HG02973 (cell line): Measurements from ENCODE around the gene MEF2D.

Experiments used
- ATAC-seq: cut with Tn5 transposase; IDR thresholded peaks from one replicate; pipeline ENCODE4 v1.9.1; 2021; ENCODE audit warnings: moderate library complexity; ENCODE audit not compliant: unreplicated experiment

Gene MEF2D

DNA sequence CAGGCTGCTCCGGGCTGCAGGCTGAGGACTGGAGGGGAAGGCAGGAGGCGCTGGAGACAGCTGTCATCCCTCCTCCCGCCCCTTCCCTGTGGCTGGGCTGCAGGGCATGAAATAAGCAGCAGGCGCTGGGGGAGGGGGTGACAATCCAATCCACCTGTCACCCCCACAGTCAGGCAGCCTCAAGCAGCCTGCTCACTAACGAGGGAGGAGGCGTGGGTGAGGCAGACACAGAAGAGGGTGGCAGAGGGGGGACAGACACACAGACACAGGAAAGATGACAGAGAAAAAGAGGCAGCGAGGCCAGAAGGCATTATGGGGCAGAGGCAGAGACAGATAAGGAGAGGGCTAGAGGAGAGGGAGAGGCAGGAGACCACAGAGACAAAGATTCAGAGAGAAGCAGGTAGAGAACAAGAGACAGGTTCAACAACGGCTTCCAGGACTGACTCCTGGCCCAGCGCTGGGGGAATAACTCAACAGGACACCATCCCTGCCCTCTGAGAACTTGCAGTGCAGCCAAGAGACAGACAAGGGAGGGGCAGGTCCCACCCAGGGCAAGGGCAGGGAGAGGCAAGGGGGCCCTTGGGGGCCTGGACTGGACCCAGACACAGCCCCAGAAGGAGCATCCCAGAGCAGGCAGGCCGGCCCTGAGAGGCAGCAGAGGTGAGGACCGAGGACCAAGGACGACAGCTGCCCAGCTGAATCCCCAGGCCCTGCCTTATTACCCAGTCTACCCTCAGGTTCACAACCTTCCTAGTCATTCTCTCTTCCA is 11.2 kb downstream of the MEF2D start:
- no peak for ATAC-seq

DNA sequence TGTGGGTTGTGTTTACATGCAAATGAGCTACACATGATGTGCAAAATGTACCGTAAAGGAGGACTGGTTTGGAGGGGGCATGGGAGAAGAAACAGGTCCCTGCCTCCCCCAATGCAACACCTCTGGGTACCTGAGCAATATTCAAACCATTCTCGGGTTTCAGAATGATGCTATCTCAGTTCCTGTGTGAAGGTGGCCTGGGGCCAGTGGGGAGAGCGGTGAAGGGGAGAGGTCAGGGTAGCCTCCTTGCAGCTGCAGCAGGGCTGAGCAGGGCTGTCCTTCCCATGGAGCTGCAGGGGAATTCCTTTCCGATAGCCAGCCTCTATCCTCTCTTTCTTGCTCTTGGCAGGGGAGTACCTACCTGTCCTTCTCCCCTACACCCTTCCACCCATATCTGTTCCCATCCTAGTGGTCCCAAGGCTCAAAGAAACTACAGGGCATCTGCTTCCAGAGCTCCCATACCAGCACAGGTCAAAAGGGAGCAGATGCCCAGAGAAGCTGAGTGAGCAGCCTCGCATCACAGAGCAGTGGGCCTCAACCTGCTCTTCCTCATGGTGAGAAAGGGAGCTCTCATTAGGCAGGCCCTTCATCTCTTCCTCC is 11.9 kb downstream of the MEF2D start:
- peak; percentile 45 for ATAC-seq

DNA sequence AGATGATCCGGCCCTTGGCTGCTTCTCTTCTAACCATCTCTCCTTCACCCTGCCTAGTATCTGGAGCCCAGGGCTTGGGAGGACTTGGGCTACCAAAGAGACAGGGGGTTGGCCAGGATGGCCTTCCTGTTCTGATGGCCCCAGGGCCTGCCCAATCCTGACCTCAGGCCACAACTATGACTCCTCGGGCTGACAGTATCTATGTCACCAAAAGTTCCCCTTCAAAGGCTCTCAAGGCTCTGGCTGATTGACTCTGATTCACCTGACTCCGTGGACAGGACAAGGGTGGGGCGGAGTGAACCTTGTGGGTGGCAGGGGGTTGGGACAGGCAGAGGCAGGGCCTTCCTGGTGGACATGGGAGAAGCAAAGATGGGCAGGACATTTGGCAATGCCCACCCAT is 12.7 kb downstream of the MEF2D start:
- ATAC-seq, result peak; percentile 30

DNA sequence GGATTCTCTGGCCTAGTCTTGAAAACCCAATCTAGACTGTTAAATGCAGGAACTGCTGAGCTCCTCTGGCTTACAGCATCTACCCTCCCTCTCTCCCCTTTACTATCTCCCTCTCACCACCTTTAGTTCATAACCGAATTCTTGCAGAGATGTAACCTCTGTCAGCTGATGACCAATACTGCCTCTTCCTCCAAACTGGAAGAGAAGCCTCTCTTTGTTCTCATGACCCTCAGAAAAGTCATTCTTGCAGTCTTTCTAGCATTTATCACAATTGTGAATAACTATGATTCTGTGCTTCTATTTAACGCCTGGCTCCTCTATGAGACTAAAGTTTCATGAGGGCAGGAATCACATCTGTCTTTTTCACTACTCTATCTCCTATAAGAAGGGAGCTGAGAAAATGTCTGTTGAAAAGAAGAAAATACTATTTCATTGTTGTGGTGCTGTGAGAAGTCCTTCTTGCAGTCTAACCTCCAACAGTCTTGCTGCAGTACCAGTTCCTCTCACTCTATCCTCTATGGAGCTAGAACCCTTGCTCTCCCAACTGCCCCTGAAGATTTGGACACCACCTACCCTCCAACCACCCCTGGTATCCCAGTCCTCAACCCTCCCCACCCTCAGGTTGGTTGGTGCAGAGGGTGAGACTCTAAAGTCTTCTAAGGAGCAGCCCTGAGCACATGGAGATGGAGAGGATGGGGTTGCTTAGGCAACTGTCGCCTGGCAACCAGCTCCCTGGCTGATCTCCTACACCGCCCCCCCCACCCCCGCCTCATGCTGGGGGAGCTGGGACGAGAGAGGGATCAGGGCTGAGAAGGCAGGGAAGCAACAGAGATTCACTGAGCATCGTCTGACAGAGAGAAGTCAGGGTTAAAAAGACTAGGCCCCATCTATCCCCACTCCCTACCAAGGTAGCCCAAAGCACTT is 13.9 kb downstream of the MEF2D start:
- ATAC-seq, result no peak

DNA sequence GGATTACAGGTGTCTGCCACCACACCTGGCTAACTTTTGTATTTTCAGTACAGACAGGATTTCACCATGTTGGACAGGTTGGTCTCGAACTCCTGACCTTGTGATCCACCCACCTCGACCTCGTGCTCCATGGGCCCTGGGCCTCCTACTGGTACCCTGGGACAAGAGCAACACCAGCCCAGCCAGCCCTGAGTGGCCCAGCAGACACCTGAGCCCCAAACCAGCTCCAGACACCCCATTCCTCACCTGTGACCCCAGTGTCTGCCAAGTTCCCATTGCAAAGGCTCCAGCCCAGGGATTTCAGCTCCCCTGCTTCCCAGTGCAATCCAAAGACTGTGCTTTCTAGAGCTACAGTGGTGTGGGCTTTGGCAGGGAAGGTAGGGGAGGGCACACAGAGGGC is 14.6 kb downstream of the MEF2D start:
- no peak for ATAC-seq

DNA sequence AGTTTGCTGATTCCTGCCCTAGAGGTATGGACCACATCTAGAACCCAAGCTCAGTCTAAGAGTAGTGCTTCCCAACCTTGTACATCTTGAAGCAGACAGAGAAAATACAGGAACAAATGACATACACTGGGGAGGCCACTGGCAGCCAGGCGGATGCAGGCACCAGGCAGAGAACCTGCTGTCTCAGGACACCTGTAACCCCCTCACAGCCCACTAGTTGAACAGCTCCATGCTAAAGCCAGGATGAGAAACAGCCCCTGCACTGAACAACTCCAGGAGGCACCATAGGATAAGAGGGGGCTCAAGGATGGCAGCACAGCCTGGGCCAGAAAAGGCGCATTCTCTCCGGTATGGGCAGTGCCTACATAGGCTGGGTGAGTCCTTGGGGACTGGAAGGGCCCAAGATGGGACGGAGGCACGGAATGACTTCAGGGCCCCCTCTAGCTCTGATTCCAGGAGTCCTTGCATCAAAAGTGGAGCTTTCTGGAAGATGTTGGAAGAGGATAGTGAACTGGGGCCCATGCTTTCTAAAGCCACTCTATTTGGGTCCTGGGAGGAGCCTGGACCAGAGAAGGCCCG is 16.0 kb downstream of the MEF2D start:
- ATAC-seq, result no peak

DNA sequence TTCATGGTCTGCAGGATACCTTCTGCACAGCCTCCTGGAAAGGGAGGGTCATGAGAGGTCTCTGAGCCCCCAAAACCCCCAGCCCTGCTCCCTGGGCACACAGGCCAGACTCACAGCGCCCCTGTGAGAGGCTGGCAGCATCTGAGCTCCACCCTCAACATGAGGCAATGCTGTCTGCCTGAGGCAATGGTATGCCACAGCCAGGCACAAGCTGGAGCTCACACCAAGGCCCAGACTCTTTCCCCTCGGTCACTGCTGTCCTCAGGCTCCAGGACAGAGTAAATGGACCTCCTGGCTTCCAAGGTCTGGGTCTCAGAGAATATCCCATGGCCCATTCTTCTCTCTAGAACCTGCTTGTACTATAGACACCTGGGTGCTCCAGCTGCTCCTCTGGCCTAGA is 17.2 kb downstream of the MEF2D start:
- ATAC-seq, result no peak

DNA sequence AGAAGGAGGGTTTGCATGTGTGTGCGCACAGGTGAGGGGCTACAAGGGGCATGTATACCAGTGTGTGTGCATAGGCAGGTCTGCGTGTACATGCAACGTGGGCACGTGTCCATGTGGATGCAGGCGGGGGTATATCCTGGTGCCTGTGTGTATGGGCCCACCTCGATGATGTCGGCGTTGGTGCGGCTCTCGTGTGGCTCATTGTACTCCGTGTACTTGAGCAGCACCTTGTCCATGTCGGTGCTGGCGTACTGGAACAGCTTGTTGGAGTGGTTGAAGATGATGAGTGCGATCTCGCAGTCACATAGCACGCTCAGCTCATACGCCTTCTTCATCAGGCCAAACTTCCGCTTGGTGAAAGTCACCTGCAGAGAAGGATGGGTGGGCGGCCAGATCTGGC is 18.3 kb downstream of the MEF2D start:
- no peak for ATAC-seq

DNA sequence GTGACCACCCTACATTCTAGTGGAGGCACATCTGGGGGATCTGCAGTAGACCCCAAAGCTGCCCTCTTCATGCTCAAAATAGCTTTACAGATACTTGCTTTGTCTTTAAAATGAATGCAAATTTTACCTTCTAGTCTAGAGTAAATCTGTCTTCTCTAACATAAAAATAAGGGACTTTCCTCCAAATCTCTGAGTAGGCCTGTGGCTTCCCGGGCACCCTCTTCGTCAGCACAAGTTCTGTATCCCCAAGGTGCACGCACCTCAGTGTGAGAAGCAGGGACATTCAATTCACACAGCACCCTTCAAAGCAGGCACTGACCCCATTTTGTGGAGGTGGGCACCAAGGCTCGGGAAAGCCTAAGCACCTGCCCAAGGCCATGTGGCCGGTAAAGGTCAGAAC is 19.0 kb downstream of the MEF2D start:
- ATAC-seq, result no peak

DNA sequence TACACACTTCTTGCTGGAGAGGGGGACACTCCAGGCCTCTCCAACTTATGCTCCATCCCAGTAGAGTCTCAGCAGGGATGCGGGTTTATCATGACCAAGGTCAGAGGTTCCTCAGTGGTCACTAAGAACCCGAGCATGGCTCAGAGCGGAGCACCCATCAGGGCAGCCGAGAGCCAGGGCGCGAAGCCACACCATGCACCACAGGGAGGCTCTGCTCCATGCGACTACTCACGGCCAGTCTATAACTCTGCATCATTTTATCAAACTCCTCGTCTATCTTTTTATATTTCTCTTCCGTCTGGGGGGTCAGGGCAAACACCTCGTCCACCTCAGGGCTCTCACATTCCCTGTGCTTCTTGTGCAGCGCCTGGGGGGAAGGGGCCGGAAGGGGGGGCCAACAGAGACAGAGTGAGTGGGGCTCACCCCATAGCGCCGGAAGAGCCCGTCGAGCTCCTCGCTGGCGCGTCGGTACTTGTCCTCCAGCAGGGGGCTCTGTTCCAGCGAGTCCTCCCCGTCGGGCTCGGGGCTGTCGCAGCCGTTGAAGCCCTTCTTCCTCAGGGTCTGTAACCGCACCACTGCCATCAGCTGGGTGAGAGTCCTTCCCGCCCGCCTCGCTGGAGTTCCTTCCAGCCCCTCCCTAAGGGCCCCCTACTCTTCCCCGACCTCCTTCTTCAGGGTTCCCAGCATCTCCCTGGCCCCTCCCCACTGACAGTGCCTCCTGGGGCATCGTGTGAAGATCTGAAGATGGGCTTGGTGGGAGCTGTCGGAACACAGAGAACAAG is 20.0 kb downstream of the MEF2D start:
- ATAC-seq, result peak; percentile 51

DNA sequence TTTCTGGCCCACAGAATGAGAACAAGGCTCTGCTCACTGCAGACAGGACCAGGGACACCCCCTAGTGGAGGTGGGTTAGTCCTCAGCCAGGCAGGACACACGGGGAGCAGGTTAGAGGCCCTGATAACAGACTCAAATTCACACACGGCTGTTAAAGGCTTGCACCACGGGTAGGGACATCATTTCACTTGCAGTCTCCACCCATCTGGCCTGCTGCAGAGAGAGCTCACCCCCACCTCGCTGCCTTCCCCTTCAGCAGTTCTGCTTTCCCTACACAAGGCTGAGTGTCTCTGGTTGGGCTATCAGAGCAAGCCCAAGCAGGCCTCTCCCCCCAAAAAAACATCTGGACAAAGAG is 20.6 kb downstream of the MEF2D start:
- ATAC-seq, result no peak

DNA sequence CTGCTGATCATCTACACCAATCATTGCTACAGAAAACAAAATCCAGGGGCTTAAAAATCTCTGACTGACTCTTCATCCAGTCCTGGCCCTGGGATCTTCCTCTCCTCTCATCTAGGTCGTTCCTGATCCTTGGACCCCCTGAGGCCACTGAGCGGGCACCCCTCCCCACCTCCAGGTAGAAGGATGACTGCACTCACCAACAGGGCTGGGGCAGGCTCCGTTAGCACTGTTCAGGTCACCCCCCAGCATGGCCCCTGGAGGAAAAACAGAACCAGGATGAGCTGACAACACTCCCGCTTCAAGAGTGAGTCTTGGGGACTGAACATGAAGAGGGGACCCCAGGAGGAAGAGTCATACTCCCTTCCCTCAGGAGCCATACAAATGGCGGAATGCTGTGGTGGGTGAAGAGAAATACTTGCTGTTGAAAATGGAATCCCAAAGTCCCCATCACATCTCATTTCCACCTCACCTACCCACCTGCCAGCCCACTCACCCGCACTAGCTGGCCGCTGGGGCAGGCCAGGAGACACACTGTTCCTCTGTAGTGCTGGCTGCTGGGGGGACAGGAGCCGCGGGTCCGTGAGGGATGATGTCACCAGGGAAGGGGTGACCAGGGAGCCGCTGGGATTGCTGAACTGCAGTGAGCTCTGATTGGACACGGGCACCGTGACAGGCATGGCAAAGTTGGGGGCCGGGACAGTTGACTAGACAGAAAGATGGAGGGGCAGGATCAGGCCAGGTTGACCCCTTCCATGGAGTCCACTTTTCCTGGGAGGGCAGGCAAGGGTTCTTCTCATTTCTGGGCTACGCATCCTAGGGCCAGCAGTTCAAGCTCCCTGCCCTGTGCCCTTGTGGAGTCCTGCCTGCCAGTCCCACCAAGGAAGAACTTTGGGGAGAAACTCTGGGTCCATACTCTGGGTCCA is 21.2 kb downstream of the MEF2D start:
- no peak for ATAC-seq

DNA sequence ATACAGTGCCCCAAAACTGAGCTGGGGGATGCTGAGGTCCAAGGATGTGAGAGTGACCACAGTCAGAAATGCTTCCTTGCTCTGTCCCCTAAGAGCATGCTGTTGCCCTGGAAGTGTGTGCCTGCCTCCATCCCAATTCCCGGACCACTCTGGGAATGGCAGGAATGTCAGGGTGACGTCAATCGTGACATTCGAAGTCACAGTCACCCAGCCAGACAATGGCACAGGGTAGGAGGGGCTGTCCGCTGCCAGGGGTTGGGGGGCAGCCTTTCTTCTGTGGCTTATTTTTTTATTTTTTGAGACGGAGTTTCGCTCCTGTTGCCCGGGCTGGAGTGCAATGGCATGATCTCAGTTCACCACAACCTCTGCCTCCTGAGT is 22.3 kb downstream of the MEF2D start:
- ATAC-seq, result no peak

DNA sequence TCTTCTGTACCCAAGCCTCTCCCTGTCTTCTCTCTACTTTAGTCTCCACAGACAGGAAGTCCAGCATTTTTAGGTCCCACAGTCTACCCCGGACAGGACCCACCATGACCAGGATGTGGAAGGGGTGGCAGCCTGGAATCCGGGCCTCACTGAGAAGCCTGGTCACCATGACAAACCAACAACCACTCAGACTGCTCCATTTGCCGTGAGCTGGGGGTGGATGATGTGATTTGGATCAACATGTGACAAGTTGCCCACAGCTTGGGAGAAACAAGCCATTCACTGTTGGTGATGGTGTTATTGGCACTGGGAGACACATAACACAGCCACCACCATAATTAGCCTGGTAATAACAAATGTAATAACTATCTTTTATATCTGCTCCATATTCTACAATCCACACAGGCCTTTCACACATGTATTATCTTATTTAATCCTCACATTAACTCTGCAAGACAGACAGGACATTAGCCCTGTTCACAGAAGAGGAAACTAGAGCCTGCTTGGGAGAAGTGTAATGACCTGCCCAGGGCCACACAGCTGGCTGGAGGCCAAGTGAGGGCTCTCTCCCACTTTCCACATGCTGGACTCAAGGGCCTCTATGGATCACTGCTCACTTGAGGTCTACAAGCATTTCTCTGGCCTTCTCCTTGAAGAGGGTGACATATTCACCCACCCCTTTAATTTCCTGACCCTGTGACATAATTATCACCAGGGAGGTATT is 22.9 kb downstream of the MEF2D start:
- no peak for ATAC-seq

DNA sequence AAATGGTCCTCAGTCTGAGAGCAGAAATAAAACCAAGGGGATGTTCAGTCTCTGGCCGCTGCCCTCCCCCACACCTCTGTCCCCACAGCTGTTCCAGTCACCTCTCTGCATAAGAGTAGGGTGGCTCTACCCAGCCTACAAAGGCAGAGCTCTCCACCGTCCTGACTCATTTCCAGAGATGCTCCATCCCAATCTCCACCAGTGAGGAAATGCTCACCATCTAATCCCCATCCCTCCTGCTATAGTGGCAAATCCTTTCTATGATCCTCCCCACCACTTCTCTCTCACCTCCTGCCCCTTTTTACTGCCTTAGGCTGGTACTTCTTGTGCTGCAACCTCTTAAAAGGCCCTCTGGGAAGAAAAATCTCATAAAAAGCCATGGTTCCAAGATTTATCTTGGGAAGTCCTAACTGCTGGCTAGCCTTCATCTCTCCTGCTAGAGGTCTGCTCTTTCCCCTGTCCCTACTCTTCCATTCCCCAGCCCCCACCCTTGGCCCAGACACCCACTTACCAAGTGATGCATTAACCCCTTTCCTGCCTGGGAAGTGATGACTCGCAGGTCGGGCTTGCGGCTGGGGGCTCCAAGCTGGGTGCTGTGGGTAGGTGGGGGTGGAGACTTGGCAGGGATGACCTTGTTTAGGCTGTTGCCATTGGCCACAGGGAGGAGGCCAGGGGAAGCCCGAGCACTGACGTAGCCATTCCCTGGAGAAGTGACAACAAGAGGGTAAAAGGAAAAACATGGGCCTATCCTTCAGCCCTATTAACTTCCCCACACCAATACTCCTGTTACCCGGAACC is 23.9 kb downstream of the MEF2D start:
- ATAC-seq, result no peak

DNA sequence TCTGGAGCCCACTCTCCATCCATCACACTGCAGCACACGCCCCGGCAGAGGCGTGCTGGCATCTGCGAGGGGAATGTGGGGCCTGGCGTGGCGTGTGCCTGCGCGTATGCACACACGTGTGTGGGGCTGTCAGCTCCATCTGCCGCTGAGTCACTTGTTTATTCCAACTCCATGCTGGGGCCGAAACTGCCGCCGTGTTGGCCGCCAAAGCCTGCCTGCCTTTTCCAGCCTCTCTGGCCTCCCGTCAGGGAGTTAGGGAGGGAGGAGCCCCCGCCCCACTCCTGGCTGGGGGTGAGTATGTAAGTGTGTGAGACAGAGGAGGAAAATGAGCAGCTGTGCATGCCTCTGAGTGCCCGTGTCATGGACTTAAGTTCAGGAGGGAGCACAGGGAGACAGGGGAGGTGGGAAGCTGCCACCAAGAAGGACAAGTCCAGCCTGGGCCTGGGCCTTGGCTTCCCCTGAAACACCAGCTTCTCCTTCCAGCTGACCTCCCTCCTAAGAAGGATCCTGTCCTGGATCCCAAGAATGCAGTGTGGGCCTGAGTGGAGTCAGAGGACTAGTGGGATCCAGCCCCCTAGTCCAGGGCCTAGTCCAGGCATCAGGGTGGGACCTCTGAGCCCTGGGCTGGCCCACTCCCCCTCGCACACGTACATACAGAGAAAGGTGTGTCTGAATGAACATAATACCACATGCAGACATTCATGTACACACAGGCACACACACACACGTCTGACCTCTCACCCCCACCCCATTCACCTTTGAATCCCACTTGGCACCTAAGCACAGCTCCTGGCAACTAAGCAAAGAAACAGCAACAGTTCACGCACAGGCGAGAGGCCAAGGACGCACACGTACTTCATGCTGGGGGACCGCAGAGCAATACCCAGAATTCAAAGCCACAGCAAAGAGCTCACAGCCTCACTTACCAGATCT is 24.7 kb downstream of the MEF2D start:
- ATAC-seq, result no peak

DNA sequence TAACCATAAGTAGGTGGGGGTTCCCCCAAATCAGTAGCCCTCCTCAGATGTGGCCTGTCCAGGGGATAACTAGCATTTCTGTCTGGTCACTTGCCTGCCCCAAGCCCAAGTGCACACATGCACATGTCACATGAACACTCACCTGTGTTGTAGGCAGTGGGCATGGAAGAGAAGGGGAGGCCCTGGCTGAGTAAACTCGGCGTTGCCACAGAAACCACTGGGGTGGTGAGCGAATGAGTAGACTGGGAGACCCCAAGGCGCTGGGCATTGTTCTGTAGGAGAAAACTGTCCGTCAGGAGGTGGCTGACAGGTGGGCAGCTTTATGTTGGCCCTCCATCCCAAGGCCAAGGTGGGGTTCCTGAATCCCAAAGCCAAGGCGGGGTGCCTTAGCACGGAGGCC is 25.6 kb downstream of the MEF2D start:
- no peak for ATAC-seq
